Jurkat, Clone E6-1 (cell line): Measurements from ENCODE around the gene SRC.

Experiments
- DNase-seq: peaks from one replicate; pipeline ENCODE4 v3.0.0-alpha.2; 2011; ENCODE audit warnings: low read depth, low spot score
- H3K4me3 ChIP-seq: 2 replicates; pipeline ENCODE4 v1.5.1; 2011; ENCODE audit warnings: mild to moderate bottlenecking, low read length, control low read depth, moderate library complexity

The SRC gene

DNA sequence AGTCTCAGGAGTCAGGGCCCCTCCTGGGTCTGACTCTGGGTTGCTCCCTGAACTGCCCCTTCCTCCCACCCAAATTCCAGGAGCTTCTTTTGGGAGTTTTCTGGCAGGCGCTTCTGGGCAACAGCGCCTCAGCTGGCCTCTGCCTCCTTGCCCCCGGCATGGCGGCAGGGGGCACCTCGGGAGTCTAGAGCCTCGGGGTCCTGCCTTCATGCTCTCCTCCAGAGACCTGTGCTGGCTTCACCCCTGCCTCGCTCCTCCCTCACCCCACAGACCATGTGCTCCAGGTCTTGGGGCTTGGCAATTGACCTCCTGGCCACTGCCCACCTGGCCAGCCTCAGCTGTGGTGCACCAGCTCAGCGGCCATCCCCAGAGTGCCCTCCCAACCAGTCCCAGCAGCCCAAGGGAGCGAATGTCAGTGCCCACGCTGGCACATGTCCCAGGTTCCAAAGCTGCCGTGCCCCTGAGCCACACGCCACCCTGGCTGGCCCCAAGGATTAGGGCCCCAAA lies 43.4 kb downstream of the SRC start:
- H3K4me3 ChIP-seq: no peak overlapping the region
- no peak for DNase-seq

DNA sequence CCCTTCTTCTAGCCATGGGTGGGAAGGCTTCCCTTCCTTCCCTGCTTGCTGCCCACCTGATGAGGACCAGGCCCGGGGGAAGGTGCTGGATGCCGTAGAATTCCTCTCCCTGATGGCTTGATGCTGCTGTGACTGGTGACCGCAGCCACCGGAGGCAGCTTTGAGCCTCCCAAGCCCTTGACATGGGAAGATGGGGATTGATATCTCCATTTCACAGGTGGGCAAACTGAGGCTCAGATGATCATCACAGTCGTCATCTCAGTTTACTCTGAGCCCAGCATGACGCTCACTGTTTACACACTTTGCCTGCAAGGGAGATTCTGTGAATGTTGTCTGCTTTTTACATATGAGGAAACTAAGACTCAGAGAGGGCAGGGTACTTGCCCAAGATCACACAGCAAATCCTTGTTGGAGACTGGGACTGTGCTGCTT lies 43.9 kb downstream of the SRC start:
- no peak for DNase-seq
- no peak overlapping the region for H3K4me3 ChIP-seq

DNA sequence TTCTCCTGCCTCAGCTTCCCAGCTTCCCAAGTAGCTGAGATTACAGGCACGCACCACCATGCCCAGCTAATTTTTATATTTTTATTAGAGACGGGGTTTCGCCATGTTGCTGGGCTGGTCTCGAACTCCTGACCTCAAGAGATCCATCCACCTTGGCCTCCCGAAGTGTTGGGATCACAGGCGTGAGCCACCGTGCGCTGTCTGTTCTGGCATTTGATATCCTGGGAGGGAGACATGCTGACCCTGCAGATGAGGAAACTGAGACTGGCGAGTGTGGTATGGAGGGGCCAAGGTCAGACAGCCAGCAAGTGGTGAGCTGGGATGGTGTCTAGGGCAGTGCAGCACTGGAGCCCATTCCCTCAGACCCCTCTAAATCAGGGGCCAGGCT lies 44.6 kb downstream of the SRC start:
- DNase-seq: no peak
- no peak overlapping the region for H3K4me3 ChIP-seq

DNA sequence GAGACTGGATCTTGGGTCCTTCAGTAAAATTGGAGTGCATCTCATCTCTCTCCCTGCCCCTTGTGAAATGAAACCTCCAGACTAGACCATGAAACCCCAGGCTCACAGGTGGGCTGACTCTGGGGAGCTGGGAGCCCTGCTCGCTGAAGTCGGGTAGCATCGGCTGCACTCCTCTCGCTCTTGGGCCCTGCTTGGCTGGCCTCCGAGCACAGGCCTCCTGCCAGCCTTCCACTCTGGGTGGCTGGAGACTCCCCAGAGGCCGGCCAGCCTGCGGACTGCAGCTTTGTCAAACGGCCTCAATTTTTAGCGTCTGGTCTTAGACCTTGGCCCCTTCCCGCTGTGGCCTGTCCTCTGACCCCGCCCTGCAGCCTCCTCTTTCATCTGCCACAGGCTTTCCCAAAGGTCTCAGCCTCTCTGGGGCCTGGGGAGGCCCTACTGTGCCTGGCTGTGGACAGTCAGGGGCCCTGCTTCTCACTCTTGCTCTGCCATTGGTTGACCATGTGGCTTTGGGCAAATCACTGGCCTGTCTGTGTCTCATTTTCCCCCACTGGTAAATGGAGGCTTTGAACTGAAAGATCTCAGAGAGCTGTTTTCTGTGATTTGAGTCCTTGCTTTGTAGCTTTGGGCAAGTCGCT lies 45.1 kb downstream of the SRC start:
- H3K4me3 ChIP-seq: no peak overlapping the region
- DNase-seq: no peak

DNA sequence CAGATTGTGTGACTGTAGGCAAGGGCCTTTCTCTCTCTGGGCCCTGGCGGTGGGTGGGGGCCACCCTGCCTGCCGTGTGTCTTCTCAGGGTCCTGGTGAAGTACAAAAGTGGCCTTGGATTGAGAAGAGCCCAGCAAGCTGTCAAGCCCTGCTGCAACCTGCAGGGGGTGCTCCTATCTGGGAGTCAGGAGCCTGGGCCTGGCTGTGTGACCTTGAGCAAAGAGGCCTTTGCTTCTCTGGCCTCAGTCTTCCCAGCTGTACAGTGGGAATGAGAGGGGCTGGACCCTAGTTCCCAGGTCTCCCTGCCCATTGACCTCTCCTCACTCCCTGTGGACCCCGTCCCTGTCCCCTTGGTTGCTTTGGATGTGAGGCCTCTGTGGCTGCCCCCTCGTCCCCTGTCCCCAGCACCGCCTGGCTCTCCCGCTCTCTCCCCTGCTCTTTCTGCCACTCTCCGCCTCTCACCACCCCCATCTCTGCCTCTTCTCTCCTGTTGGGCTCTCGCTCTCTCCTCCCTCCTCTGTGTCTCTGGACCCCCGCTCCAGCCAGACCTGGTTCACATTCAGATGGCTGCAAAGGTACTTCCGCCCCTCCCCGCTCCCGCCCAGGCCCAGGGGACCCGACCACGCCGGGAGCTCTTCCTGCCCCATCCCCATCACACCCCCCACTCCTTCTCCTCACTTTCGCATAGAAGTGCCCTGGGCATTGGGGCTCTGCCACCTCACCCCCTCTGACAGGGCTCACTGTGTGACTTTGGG lies 46.7 kb downstream of the SRC start:
- no peak for DNase-seq
- H3K4me3 ChIP-seq: no peak overlapping the region

DNA sequence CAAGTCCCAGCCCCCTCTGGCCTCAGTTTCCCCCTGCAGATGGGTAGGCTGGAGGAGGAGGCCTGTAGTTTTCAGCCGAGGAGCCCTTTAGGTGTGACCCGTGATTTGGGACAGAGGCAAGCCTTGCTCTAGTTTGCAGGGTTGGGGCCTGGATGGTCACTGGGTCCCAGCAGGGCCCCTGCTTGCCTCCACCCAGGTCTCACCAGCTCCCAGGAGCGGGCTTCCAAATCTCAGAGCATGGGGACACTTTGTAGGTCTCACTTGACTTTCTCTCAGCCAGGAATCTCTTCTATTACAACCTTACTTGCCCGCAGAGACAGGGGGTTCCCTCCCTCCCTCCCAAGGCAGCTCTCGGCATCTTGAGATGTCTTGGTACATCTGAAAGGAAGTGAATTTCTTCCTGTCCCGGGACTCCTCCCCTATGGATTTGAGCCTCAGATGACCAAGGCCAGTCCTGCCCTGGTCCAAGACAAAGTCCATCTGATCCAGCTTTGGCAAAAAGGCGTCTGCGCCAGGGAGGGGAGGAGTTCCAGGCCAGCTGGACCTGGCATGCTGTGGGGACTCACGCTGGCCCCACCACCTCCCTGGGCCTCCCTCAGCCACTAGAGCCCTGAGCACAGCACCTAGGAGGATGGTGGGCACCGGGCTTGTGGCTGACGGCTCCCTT lies 47.4 kb downstream of the SRC start:
- H3K4me3 ChIP-seq: no peak overlapping the region
- DNase-seq: no peak

DNA sequence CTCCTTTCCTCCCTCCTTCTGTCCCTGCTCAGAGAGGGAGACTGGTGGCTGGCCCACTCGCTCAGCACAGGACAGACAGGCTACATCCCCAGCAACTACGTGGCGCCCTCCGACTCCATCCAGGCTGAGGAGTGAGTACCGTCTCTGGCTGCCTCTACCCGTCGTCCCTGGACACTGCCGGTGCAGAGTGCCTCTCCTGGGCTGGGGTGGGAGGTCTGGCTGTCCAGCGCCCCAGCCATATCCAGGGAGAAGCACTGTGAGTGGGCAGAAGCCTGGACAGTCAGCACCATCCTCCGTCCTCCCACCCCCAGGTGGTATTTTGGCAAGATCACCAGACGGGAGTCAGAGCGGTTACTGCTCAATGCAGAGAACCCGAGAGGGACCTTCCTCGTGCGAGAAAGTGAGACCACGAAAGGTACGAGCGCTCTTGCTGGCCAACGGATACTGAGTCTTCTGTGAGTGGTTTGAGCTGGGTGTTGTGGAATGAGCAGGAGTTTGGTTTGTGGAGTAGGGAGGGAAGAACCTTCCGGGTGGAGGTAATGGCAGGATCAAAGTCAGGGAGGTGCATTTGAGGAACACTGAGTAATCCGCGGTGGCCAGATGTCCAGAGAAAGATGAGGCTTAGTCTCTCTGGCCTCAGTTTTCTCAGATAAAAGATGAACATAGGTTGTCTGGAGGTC lies 48.1 kb downstream of the SRC start:
- H3K4me3 ChIP-seq: no peak overlapping the region
- DNase-seq: no peak

DNA sequence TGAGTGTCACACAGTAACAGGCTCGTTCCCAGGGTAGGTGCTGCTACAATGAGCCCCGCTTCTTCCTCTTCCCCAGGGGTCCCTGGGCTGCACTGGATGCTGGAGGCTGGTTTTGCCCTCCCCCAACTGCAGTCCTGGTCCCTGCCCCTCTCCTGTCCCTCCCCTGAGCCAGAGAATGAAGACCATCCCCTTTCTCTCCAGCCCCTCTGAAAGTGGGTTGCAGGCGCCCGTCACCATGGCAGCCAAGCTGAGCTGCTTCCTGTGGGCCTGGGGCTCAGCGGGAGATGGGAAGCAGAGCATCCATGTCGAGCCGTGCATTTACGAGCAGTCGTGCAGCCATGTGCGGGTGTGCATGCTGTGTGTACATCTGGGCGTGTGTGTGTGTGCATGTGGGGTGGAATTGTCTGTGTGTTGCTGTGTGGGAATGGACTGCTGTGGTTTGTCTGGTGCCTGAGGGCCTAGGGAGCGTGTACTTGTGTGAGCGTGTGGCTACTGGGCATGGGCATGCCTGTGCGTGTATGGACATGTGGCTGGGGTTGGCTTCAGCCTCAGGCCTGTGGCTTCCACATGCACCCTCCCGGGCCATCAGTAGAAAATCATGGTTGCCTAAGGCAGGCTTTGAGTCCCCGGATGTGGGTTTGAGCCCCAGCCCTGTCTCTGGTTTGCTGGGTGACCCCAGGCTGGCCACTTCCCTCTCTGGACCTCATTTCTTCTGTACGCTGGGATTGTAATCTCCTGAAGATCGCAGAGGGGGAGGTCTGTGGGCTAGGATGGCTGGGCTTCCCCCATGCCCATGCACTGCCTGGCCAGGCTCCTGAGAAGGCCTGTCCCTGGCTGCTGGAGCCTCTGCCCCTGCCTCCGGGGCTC lies 48.8 kb downstream of the SRC start:
- no peak for DNase-seq
- no peak overlapping the region for H3K4me3 ChIP-seq

DNA sequence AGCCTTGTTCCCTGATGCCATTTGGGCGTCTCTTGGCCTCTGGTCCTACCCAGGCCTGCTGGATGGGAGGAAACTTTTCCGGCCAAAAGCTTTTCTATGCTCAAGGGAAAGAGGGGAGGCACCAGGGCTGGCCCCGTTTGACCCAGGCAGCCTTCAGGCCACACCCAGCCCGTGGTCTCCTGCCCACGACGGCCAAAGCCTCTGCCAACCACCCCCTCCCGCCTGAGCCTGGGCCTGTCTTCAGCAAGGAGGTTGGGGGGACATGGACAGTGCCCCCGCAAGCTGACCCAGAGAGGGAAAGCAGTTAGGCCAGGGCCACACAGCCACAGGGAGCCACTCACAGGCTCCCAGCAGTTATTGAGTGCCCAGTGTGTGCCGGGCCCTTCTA lies 49.5 kb downstream of the SRC start:
- DNase-seq: no peak
- no peak overlapping the region for H3K4me3 ChIP-seq

DNA sequence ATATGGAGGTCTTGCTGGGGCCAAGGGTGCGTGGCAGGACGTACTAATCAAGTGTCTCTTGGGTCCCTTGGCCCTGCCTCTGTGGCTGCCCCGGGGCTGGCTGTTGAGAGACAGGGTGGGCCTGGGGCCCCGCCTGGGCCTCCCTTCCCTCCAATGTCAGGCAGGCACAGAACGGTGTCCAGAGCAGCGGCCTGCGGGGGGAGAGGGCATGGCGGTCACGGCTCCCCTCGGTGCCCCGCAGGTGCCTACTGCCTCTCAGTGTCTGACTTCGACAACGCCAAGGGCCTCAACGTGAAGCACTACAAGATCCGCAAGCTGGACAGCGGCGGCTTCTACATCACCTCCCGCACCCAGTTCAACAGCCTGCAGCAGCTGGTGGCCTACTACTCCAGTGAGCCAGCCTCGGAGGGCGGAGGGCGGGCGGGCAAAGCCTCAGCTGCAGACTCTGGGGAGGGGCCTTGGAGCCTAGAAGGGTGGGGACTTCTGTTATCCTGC lies 50.0 kb downstream of the SRC start:
- H3K4me3 ChIP-seq: no peak overlapping the region
- DNase-seq: no peak

DNA sequence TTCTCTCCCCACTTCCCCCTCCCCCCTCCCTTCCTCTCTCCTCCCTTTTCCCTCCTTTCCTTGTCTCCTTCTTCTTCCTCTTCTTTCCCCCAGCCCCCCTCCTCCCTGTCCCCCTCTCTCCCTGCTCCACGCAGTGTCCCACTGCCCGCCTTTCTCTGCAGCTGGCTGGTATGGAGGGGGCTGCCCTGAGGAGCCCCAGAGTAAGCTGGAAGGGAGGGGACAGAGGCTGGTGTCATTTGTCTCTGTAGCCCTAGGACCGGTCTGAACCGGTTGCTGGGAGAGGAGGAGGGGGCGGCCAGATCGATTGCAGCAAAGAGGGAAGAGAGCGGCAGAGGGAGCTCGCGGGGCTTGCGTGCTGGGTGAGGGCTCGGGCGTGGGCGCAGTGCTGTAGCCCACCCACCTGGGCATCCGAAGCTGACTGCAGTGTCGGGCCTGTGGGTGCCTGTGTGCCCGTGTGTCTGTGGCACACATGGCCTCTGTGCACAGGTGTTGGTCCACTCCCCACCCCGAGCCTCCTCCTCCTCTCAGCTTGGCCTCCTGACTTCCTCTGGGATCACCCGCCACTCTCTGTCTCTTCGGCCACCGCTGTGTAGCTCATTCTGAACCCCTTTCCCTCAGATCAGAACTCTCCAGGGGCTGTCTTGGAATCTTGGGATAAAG lies 50.6 kb downstream of the SRC start:
- DNase-seq: no peak
- H3K4me3 ChIP-seq: no peak overlapping the region

DNA sequence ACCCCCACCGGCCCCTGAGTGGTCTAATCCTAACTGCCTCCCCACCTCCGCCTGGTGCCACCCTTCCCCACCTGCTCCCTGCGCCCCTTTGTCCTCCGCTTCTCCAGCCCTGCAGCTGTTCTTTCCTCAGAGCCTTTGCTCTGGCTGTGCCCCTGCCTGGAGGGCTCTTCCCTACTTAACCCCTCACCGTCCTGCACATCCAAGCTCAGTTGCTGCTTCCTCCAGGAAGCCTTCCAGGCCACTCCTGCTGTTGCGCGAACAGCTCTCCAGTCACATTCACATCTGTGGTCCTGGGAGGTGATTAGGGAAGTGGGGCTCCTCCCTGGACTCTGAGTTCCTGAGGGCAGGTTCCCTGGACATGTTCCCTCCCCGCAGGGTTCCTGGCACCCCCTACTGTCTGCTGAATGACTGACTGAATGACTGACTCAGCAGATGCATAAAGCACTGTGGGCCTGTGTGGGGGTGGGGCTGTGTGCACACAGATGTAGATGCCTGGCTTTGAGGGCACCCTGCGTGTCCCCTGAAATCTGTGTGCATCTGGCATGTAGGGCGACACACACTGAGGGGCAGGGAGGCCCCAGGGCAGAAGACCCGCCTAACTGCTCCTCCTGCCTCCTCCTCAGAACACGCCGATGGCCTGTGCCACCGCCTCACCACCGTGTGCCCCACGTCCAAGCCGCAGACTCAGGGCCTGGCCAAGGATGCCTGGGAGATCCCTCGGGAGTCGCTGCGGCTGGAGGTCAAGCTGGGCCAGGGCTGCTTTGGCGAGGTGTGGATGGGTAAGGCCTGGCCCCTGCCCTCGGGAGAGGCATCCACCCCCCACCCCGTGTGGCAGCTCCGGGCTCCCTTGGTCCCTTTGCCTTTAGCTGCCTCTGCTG lies 51.4 kb downstream of the SRC start:
- no peak overlapping the region for H3K4me3 ChIP-seq
- DNase-seq: no peak

DNA sequence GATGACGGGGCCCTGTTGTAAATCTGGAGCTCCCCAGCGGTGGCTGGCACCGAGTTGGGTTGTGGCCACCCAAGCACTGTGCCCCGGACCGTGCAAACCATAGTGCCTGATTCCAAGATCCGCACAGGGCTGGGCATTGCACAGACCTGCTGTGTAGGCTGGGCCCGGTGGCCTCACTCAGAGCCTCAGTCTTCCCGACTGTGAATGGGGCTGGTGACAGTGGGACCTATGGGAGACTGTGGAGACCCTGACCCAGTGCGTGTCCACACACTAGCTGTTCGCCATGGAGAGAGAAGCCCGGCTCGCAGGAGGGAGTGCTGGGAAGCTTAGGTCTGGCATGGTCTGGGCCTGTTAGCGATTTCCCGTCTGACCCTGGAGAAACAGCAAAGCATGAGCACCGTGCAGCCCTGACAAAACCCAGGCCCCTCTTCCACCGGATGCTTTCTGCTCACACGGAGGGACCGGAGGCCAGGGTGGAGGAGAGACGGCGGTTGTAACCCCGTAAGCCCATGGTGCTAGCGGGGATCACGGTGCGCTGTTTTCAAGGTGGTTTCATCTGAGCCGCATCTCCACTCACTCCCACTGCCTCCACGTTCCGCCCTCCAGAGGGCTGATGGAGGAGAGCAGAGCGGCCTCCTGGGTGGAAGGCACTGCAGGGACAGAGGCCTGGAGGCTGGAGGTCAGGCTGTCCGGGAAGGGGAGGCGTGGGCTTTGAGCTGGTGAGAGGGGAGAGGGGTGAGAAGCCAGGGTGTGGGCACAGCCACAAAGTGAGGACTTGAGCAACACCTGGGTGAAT lies 52.2 kb downstream of the SRC start:
- DNase-seq: no peak
- H3K4me3 ChIP-seq: no peak overlapping the region

DNA sequence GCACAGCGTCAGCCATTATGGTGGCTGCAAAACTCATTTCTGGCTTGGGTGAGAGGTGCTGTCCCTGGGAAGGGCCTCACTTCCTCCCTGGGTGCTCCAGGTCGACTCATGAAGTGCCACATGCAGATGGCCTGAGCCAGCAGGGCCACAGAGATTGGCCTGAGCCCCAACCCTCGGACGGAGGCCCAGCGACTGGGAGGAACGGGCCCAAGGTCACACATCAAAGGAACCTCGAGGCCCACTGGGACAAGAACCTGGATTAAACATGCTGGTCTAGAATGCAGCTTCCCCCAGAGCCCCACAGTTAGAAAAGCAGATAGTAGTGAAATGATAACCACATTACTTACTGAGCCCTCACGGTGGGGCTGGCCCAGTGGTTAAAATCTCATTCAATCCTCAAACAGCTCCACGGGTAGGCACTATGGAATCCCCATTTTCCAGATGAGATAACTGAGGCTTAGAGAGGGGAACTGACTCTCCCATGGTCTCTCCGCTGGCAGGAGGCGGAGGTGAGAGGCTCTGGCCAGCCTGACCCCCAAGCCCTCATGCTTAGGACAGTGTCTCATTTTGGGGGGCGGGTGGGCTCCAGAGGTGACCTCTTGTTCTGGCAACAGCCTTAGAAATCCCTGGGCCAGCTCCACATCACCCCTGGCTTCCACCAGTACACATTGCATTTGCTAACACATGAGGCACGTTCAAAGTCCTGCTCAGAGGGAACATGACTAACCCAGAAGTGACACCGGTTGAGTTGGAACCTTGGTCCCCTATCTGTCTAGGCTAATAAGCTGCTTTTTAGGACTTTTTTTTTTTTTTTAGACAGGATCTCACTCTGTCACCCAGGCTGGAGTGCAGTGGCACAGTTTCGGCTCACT lies 53.0 kb downstream of the SRC start:
- no peak for DNase-seq
- no peak overlapping the region for H3K4me3 ChIP-seq

DNA sequence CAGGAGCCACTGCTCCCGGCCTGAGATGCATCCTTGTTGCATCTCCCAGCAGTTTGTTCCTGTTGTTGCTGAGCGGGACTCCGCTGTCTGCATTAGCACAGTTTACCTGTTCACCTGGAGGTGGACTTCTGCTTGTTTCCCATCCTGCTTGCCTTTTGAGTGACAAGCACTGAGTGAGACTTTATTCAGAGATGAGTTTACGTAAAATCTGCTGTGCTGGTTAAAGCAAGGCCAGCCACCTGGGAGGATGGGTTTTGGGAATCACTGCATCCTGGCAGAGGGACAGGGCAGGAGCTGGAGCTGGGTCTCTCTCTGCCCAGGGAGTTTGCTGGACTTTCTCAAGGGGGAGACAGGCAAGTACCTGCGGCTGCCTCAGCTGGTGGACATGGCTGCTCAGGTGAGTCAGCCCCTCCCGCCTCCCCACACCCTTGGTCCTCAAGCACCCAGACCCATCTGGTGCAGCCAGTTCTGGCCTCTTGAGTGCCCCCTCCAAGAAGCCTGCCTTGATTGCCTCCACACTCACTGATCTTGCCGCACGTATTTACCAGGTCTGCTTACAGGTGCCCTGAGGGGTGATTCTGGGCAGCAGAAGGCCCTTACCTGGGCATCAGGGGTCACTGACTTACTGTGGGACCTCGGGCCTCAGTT lies 55.5 kb downstream of the SRC start:
- no peak for DNase-seq
- no peak overlapping the region for H3K4me3 ChIP-seq
